GM18873 (cell line): Measurements from ENCODE around the gene ABHD4.
A peak's percentile ranks its signal among the peaks of the same experiment; 100 is the strongest.
"Not testable (repeated sequence)": the region's sequence is repeated elsewhere in the genome, so short reads cannot be mapped to it uniquely, and the experiment has no call there.

Source experiments
- ATAC-seq: cut with Tn5 transposase; IDR thresholded peaks from one replicate; pipeline ENCODE4 v1.9.1; 2021; ENCODE audit warnings: mild to moderate bottlenecking, moderate library complexity, moderate number of reproducible peaks; ENCODE audit not compliant: unreplicated experiment, low FRiP score

The ABHD4 gene

DNA sequence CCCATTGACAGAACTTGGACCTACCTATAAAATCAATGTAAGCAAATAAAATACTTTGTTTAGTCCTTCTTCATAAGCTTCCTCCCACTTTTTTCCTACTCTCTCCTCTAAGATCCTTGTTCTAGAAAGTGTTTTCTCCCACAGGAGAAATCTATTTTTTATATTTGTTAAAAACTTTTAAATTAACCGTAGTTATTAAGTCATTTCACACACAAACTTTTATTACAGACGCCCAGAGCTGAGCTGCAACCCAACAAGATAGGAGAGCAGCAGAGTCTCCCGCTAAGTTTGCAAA, 36.8 kb upstream of the ABHD4 start:
- ATAC-seq = no peak

DNA sequence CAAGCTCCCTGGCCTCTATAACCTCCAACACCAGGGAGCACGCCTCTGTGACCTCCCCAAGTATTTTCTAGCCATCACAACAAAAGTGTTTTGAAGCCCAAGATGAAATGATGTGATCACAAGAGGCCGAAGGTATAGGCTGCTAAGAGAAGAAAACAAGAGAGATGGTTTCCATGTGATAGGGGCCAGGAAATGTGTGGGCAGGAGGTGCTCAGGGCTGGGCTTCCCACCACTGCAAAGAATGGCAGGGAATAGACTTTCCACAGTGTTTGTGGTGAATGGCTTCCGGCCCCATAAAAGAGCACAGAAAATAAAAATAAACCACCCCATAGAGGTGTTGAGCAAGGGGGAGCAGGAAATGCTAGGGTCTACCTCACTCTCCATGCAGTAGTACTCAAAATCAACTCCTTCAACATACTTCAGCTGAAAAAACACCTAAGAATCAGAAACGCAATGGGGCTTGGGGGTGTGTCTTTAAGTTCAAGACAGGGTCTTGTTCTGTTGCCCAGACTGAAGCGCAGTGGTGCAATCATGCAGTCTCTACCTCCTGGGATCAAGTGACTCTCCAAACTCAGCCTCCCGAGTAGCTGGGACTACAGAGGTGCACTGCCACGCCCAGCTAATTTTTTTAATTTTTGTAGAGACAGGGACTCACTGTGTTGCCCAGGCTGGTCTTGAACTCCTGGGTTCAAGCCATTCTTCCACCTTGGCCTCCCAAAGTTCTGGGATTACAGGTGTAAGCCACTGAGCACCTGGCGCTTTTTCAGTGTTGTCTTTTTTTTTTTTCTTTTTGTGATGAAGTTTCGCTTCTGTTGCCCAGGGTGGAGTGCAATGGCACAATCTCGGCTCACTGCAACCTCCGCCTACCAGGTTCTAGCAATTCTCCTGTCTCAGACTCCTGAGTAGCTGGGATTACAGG, 36.2 kb upstream of the ABHD4 start:
- ATAC-seq = no peak

DNA sequence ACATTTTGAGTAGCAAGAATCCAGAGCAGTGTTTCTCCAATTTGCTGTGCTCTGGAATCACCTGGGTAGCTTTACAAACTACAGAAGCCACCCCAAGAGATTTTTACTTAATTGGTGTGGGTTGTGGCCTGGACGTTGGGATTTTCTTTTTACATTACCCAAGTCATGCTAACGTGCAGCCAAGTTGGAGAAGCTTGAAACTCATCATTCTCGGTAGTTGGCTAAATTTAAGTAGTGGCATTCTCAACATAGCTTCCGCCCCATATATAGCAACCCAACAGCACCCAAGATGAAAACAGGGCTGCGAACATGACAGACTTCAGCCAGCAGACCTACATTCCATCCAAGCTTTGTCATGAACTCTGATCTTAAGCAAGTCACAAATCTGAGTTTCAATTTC, 34.1 kb upstream of the ABHD4 start:
- no peak for ATAC-seq

- no peak for ATAC-seq
Observed at GRCh38 chr14:22564463-22564862, 33.6 kb upstream of the ABHD4 start.

- no peak for ATAC-seq
Observed at GRCh38 chr14:22565391-22565945, 32.6 kb upstream of the ABHD4 start.

- ATAC-seq = not testable (repeated sequence)
Observed at GRCh38 chr14:22566266-22566665, 31.8 kb upstream of the ABHD4 start.

DNA sequence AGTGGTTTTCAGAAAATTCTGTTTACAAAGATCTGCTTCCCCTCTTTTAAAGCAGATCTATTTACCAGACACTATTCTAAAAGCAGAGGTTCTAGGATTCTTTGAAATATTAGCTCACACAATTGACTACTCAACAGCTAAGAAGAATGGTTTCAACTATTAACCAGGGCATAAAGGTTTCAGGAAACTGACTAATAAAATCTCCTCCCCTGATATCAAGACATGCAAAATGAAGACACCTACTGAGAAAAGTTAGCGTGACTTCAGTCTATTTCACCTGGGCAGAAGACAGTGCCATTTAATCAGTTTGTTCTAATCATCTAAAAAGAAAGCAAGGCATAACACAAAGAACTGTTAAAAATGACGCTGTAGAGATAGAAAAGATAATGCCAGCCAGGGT, 31.3 kb upstream of the ABHD4 start:
- no peak for ATAC-seq

DNA sequence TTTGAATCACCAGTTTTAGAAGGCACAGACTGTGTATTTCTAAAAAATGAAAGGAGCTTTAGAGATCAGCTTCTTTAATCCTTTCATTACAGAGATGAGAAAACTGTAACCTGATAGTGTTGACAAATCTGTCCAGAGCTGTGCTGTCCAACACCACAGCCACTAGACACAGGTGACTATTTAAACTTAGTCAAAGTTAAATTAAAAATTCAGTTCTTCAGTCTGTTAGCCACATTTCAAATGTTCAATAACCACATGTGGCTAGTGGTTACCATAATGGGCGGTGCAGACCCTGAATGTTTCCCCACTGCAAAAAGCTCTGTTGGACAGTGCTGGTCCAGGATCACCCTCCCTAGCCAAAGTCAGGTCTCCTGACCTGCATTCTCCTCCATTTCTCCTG, 30.7 kb upstream of the ABHD4 start:
- no peak for ATAC-seq

GRCh38 chr14:22569106-22569736, 28.9 kb upstream of the ABHD4 start:
- no peak for ATAC-seq

DNA sequence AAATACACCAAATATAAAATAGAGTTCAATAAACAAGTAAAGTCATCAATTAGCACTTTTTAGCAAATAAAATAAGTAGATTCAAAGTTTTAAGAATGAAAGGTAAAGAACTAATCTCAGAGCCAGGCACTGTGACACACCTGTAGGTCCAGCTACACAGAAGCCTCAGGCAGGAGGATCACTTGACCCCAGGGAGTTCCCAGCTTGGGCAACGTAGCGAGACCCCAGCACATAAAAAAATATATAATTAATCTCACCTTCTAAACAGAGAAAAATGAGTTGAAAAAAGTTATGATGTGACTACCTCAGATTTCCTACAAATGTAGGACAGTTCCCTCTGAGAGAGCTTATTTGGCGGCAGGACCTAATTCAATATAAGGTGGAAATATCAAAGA, 28.4 kb upstream of the ABHD4 start:
- no peak for ATAC-seq

- peak; percentile 74 for ATAC-seq
Observed at GRCh38 chr14:22570132-22570949, 27.8 kb upstream of the ABHD4 start.

DNA sequence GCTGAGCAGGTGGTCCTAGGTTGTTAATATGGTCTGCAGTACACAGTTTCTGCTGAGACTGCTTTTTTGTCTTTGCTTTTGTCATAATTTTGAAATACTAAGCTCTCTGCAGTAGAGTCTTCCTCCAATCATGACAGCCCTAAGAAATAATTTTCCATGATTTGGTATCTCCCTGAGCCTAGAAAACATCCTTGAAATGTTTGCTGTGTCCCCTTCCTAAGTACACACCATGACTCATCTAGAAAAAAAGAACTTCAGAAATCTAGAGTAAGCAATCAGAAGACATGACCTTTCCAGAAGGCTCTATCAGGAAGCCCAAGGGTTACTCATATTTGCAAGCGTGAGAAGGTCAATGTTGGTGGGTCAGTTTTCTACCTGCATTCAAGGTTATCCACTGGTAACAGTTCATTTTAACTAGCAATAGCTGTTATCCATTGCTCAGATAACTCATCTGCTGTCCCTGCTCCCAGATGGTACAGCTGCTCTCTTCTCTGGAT, 25.5 kb upstream of the ABHD4 start:
- no peak for ATAC-seq

- ATAC-seq = no peak
Observed at GRCh38 chr14:22573804-22574203, 24.3 kb upstream of the ABHD4 start.

DNA sequence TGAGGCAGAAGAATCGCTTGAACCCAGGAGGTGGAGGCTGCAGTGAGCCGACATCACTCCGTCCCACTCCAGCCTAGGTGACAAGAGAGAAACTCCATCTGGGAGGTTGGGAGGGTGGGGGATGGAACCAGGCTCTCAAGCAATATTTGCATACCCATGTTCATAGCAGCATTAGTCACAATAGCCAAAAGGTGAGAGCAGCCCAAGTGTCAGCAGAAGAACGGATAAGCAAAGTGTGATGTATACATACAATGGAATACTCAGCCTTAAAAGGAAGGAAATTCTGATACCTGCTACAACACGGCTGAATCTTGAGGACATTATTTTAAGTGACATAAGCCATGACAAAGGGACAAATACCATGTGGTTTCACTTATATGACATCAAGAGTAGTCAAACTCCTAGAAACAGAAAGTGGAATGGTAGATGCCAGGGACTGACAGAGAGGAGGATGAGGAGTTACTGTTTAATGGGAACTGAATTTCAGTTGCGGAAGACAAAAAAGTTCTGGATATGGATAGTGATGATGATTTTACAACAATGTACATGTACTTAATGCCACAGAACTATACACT, 20.7 kb upstream of the ABHD4 start:
- ATAC-seq = no peak

DNA sequence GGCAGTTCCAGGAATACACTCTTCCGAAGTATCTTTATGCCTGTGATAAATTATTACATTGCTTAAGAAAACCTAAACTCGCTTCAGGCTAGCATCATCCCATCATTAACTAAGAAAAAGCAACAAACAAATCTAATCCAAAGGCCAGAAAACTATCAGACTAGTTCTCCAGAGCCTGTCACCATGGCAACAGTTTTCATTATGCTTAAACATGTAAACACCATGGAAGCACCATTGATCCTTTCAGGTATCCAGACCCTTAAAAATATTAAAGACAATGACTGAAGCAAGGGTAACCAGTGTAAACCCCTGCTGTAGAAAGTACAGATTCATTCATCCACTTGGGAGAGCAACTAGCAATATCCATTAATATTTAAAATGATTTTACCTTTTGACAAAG, 18.9 kb upstream of the ABHD4 start:
- no peak for ATAC-seq

- no peak for ATAC-seq
Observed at GRCh38 chr14:22579881-22580280, 18.2 kb upstream of the ABHD4 start.

- no peak for ATAC-seq
Observed at GRCh38 chr14:22580625-22581024, 17.5 kb upstream of the ABHD4 start.

GRCh38 chr14:22583994-22584393, 14.1 kb upstream of the ABHD4 start:
- ATAC-seq = no peak

DNA sequence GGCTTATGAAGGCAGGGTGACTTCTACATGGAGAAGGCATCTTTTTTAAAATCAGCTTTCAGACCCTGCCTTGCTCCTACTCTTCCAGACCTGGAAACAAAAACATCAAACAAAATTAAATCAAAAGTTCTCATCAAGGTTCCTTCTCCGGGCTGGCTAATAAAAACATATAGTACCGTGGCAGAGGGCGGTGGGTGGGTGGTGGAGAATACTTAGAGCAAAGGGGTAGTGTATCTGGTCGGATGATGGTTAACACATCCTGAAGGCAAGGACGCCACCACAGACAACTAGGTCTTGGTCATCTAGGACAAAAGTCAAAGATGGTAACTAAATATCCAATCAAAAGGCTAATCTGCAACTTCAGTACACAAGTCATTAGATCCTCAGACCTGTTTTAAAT, 10.9 kb upstream of the ABHD4 start:
- ATAC-seq = no peak

- ATAC-seq = not testable (repeated sequence)
Observed at GRCh38 chr14:22587677-22588422, 10.2 kb upstream of the ABHD4 start.
